GM23248 (cell line): ENCODE results near the gene PEX14. TPM values are rescaled to one million over a fixed set of nuclear protein-coding genes. Genes with fewer than 3 reads are reported as not detected.

ENCODE experiments used
- DNase-seq: peaks from one replicate; pipeline ENCODE4 v3.0.0-alpha.2; 2015
- H2AFZ ChIP-seq: fragments of 200-600 bp; sonication (generic); 2 replicates; pipeline ENCODE4 v1.6.1; 2016; ENCODE audit warnings: antibody characterized with exemption
- H3F3A ChIP-seq: fragments of 200-600 bp; sonication (generic); 2 replicates; pipeline ENCODE4 v1.6.1; 2016; ENCODE audit warnings: mild to moderate bottlenecking, antibody characterized with exemption, mixed run types; ENCODE audit not compliant: insufficient read depth
- H3K27ac ChIP-seq: fragments of 200-600 bp; sonication (generic); 2 replicates; pipeline ENCODE4 v1.5.1; 2016; ENCODE audit warnings: mild to moderate bottlenecking
- H3K27me3 ChIP-seq: fragments of 200-600 bp; sonication (generic); replicated peaks from 2 replicates; pipeline ENCODE4 v1.6.1; 2016; ENCODE audit warnings: mild to moderate bottlenecking; ENCODE audit not compliant: insufficient read depth
- H3K36me3 ChIP-seq: fragments of 200-600 bp; sonication (generic); 2 replicates; pipeline ENCODE4 v1.6.1; 2016; ENCODE audit warnings: low read depth, mild to moderate bottlenecking
- H3K4me1 ChIP-seq: fragments of 200-600 bp; sonication (generic); 2 replicates; pipeline ENCODE4 v1.6.1; 2016; ENCODE audit warnings: mild to moderate bottlenecking; ENCODE audit not compliant: insufficient read depth
- H3K4me2 ChIP-seq: fragments of 200-600 bp; sonication (generic); one replicate; pipeline ENCODE4 v1.6.1; 2016; ENCODE audit warnings: mild to moderate bottlenecking; ENCODE audit not compliant: unreplicated experiment
- H3K4me3 ChIP-seq: fragments of 200-600 bp; sonication (generic); 2 replicates; pipeline ENCODE4 v1.5.1; 2016; ENCODE audit warnings: mild to moderate bottlenecking
- H3K79me2 ChIP-seq: fragments of 200-600 bp; sonication (generic); 2 replicates; pipeline ENCODE4 v1.6.1; 2016; ENCODE audit warnings: mild to moderate bottlenecking; ENCODE audit not compliant: insufficient read depth
- H3K9ac ChIP-seq: fragments of 200-600 bp; sonication (generic); 2 replicates; pipeline ENCODE4 v1.6.1; 2016; ENCODE audit warnings: mild to moderate bottlenecking
- H3K9me2 ChIP-seq: fragments of 200-600 bp; sonication (generic); 2 replicates; pipeline ENCODE4 v1.6.1; 2016; ENCODE audit warnings: mixed run types, mild to moderate bottlenecking, moderate library complexity; ENCODE audit not compliant: insufficient read depth
- H3K9me3 ChIP-seq: fragments of 200-600 bp; sonication (generic); one replicate; pipeline ENCODE4 v1.6.1; 2017; ENCODE audit warnings: low read depth
- H4K20me1 ChIP-seq: fragments of 200-600 bp; sonication (generic); 2 replicates; pipeline ENCODE4 v1.6.0; 2016; ENCODE audit not compliant: insufficient read depth
- EZH2 ChIP-seq: fragments of 200-600 bp; sonication (generic); IDR thresholded peaks from 2 replicates; pipeline ENCODE4 v1.6.1; 2018; ENCODE audit warnings: antibody characterized with exemption, mild to moderate bottlenecking; ENCODE audit not compliant: insufficient read depth, poor library complexity, severe bottlenecking
- EZH2phosphoT487 ChIP-seq: fragments of 200-600 bp; sonication (generic); IDR thresholded peaks from 2 replicates; pipeline ENCODE4 v1.6.1; 2018; ENCODE audit warnings: antibody characterized with exemption, moderate library complexity, mild to moderate bottlenecking, low read depth; ENCODE audit not compliant: insufficient read depth
- WGBS, 2 experiments: methylation state at CpG; one replicate each; pipeline ENCODE4 v1.1.6; 2015 to 2017; ENCODE audit warnings: low lambda C conversion rate in 2 of 2, low coverage in 1 of 2; ENCODE audit errors: missing lambda C conversion rate in 2 of 2; 5-methylcytosine and 5-hydroxymethylcytosine counted together
- in situ Hi-C: fragments of 300-500 bp; cut with MboI; formaldehyde crosslinking; loops from 2 replicates; pipeline ENCODE4 v1.15.0; 2020
- polyA plus RNA-seq: library from polyadenylated mRNA; unstranded; fragments of >200 nt; fragmentation: Nextera tagmentation; extraction: Ambion mirVana; gene quantifications from 2 replicates; pipeline ENCODE4 v1.2.1, GENCODE V29; 2016
- total RNA-seq: library from RNA; depleted of rRNA; stranded (reverse); fragments of >200 nt; shearing (Covaris generic); gene quantifications from 2 replicates; pipeline ENCODE4 v1.2.3, GENCODE V29; 2014

PEX14 gene
- total and polyA plus RNA-seq, 2 experiments from 2014 or later: 13.9 to 20.1 TPM

DNA sequence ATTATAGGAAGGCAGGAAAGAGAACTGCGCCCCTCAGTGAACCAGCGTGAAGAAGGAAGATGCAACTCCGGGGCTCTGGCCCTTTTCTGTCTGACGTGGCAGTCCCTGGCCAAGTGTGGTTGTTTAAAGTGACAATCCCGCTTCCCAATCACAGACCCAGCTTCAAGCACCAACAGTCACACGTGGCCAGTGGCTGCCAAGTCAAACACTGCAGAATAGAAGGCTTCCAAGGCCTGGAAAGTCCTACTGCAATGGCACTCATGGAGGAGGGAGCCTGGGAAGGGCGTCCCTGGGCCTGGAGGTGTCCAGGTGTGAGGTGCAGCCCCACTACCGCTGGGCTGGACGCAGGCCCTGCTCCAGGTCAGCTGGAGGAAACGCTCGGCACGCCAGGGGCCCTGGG, 177.9 kb downstream of the PEX14 start:
- Histone ChIP-seq H3K4me1 (no peaks in the 10 kb centered on the region), H4K20me1 (no peaks in the 10 kb centered on the region), H2AFZ (no peak overlapping the region), H3K9me3 (no peaks in the 10 kb centered on the region), H3K36me3 (no peaks in the 10 kb centered on the region), H3K27me3 (no peaks in the 10 kb centered on the region), H3K4me3 (no peak overlapping the region), H3K79me2 (no peaks in the 10 kb centered on the region), H3K27ac (no peak overlapping the region), H3K4me2 (no peak overlapping the region), H3F3A (no peaks in the 10 kb centered on the region), H3K9ac (no peak overlapping the region), H3K9me2 (no peaks in the 10 kb centered on the region)
- TF ChIP-seq EZH2: no peak
- no peak for TF ChIP-seq EZH2phosphoT487
- WGBS, 2 experiments: 89 to 91% methylated on average over 12 of the region's 12 CpGs
- in situ Hi-C loops: no loop called here
- DNase-seq: no peak

DNA sequence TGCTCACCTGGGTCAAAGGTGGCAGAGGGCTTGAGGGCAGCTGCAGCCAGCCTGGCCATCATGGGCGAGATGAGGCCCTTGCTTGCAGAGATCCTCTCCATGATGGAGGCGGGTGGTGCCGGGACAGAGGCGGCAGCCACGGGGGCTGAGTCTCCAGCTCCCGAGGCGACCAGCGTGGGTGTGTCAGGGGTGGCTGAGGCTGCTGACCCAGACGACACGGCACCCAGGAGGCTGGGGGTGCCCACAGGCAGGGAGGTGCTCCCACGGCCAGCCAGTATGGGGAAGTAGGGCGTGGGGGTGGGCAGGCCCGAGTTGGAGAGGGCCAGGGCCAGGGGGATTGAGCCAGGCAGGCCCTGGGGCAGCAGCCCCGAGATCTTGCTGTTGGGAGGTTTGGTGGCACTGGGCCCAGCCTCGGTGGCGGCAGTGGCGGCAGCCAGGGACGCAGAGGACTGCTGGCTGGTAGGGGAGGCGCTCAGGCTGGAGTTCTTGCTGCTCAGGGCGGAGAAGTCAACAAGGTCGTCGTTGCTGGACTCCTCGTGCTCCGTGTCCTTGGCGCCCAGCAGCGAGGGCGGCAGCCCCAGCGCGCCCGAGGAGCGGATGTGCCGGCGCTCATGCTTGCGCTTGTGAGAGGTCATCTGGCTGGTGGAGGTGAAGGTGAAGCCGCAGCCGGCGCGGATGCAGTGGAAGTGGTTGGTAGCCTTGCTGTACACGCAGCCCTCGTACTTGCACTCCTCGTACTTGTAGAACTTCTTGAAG, 178.8 kb downstream of the PEX14 start:
- Histone ChIP-seq H3K9ac (no peak overlapping the region), H3K9me3 (no peaks in the 10 kb centered on the region), H3K9me2 (no peaks in the 10 kb centered on the region), H2AFZ (no peak overlapping the region), H3K4me3 (no peak overlapping the region), H3K36me3 (no peaks in the 10 kb centered on the region), H3K4me1 (no peaks in the 10 kb centered on the region), H3K27ac (no peak overlapping the region), H4K20me1 (no peaks in the 10 kb centered on the region), H3F3A (no peaks in the 10 kb centered on the region), H3K79me2 (no peaks in the 10 kb centered on the region), H3K27me3 (no peaks in the 10 kb centered on the region), H3K4me2 (no peak overlapping the region)
- no peak for DNase-seq
- in situ Hi-C loops: no loop called here
- WGBS, 2 experiments: 90 to 92% methylated on average over 37 to 41 of the region's 41 CpGs
- no peak for TF ChIP-seq EZH2phosphoT487
- no peak for TF ChIP-seq EZH2

DNA sequence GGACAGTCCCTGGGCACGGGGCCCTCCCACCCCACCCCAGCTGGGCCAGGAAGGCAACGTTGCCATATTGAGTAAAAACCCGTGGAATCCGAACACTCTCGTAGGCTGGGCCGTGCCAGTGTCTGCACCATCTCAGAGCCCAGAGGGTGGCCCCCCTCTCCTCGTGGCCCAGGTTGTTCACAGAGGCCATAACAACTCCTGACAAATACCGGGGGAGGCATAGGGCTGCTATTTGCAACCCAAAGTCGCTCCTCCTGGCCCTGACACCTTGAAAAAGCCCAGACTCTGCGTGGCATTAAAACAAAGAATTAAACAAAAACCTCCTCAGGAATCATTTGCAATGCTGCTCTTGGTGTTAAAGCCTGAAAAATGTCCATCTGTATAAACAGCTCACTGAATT, 180.3 kb downstream of the PEX14 start:
- Histone ChIP-seq H4K20me1 (no peaks in the 10 kb centered on the region), H3K4me2 (no peak overlapping the region), H3K36me3 (no peaks in the 10 kb centered on the region), H3K27ac (no peak overlapping the region), H3K79me2 (no peaks in the 10 kb centered on the region), H3K9me2 (no peaks in the 10 kb centered on the region), H3F3A (no peaks in the 10 kb centered on the region), H3K9me3 (no peaks in the 10 kb centered on the region), H3K4me3 (no peak overlapping the region), H3K9ac (no peak overlapping the region), H2AFZ (no peak overlapping the region), H3K4me1 (no peaks in the 10 kb centered on the region), H3K27me3 (no peaks in the 10 kb centered on the region)
- DNase-seq: no peak
- WGBS, 2 experiments: 70 to 73% methylated on average over 10 of the region's 10 CpGs
- TF ChIP-seq EZH2phosphoT487: no peak
- TF ChIP-seq EZH2: no peak
- in situ Hi-C loops: no loop called here

DNA sequence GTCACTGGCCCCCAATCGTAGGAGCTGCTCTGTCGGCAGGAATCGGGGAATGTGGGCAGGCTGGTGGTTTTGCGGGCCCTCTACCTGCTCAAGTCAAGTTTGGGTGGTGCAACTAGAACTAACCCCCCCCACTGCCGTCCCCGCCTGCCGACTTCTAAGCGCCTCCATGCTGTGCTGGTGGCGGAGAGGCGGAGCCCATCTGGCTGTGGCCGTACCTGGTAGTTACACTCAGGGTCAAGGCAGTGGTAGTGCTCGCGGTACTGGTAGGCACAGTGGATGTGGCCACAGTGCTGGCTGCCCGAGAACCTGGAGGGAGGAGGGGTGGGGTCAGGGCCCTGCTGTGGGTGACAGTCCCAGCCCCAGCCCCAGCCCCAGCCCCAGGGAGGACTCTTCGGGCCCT, 181.7 kb downstream of the PEX14 start:
- 94% methylated on average over 15 of the region's 15 CpGs for WGBS, 2 experiments
- Histone ChIP-seq H3K9me2 (no peaks in the 10 kb centered on the region), H3K9me3 (no peaks in the 10 kb centered on the region), H3K4me2 (no peak overlapping the region), H3K79me2 (no peaks in the 10 kb centered on the region), H3F3A (no peaks in the 10 kb centered on the region), H3K27ac (no peak overlapping the region), H2AFZ (no peak overlapping the region), H3K4me1 (no peaks in the 10 kb centered on the region), H3K36me3 (no peaks in the 10 kb centered on the region), H3K9ac (no peak overlapping the region), H3K27me3 (no peaks in the 10 kb centered on the region), H4K20me1 (no peaks in the 10 kb centered on the region), H3K4me3 (no peak overlapping the region)
- in situ Hi-C loops: no loop called here
- TF ChIP-seq EZH2phosphoT487 (no peak), EZH2 (no peak)
- no peak for DNase-seq
